K562 (cell line): Measurements from ENCODE around the gene TSPAN15. TPM values are rescaled to one million over a fixed set of nuclear protein-coding genes. Genes with fewer than 3 reads are reported as not detected.

Experiments used
- ATAC-seq: fragments of 200-7000 bp; cut with Tn5 transposase; 3 replicates; pipeline ENCODE4 v1.9.1; 2020; ENCODE audit warnings: moderate library complexity
- BruUV-seq: library from RNA; stranded (reverse); fragments of 400-500 nt; replicated peaks from 2 replicates; lab custom pipeline; 2021; lab: Mats Ljungman, UMichigan
- CTCF ChIA-PET: fragments of 300-600 bp; formaldehyde crosslinking; extraction: SDS; loops from one replicate; lab custom pipeline; 2021; ENCODE audit warnings: low intra/inter-chr PET ratio; lab: Yijun Ruan, JAX
- POLR2A ChIA-PET: fragments of 300-600, 350-650 bp; sonication (Branson Sonifier 250); formaldehyde crosslinking; extraction: SDS; loops from one replicate; lab custom pipeline; 2021; ENCODE audit warnings: antibody characterized with exemption, inconsistent platforms; lab: Yijun Ruan, JAX
- DNase-seq, 4 experiments: peaks; one replicate each; pipeline versions ENCODE4 v3.0.0 to v3.0.0-alpha.2; 2011 to 2018; ENCODE audit warnings: low spot score in 3 of 4, mixed read lengths in 3 of 4; ENCODE audit errors: extremely low read depth in 1 of 4
- FAIRE-seq: peaks from 2 replicates; lab custom pipeline; 2011; peaks lifted over from hg19 to GRCh38; lab: Jason Lieb, UNC
- H2AFZ ChIP-seq: 2 replicates; pipeline ENCODE4 v1.6.0; 2011; ENCODE audit warnings: low read depth, low read length, control low read depth, inconsistent platforms
- H3K27ac ChIP-seq: fragments of 200-600 bp; 3 replicates; pipeline ENCODE4 v1.8.0; 2011; ENCODE audit warnings: low read depth, mild to moderate bottlenecking, control low read depth, inconsistent platforms, low read length, moderate library complexity, mixed read lengths; ENCODE audit errors: extremely low read depth
- H3K27me3 ChIP-seq, 2 experiments: fragments of 300-600 bp in 1 of 2; 2 replicates in 1 of 2; 3 replicates in 1 of 2; pipeline versions ENCODE4 v1.6.0 to v1.8.0; 2011; ENCODE audit warnings: inconsistent platforms in 2 of 2, low read length in 2 of 2, mild to moderate bottlenecking in 1 of 2, mixed read lengths in 1 of 2, moderate library complexity in 1 of 2; ENCODE audit not compliant: control insufficient read depth in 2 of 2, insufficient read depth in 2 of 2
- H3K36me3 ChIP-seq: fragments of 300-600 bp; 3 replicates; pipeline ENCODE4 v1.8.0; 2011; ENCODE audit warnings: mild to moderate bottlenecking, low read length, inconsistent platforms; ENCODE audit not compliant: control insufficient read depth, insufficient read depth
- H3K4me1 ChIP-seq, 2 experiments: fragments of 200-600 bp in 1 of 2; replicated peaks in 1 of 2; 2 replicates in 1 of 2; 3 replicates in 1 of 2; pipeline versions ENCODE4 v1.5.1 to v1.8.0; 2011; ENCODE audit warnings: inconsistent platforms in 2 of 2, low read length in 2 of 2, mild to moderate bottlenecking in 1 of 2, mixed read lengths in 1 of 2, moderate library complexity in 1 of 2; ENCODE audit not compliant: control insufficient read depth in 2 of 2, insufficient read depth in 2 of 2
- H3K4me2 ChIP-seq: 2 replicates; pipeline ENCODE4 v1.6.1; 2011; ENCODE audit warnings: low read length, control low read depth, inconsistent platforms, mixed read lengths; ENCODE audit not compliant: insufficient read depth
- H3K4me3 ChIP-seq: fragments of 200-600 bp; sonication (generic), shearing (Covaris generic); 2 replicates; pipeline ENCODE4 v1.5.1; 2016; ENCODE audit warnings: control low read depth, inconsistent platforms
- H3K79me2 ChIP-seq: fragments of 200-600 bp; 3 replicates; pipeline ENCODE4 v1.8.0; 2011; ENCODE audit warnings: low read length, inconsistent platforms; ENCODE audit not compliant: control insufficient read depth, insufficient read depth
- H3K9ac ChIP-seq, 2 experiments: 2 replicates each; pipeline versions ENCODE4 v1.6.0 to v1.6.1; 2011; ENCODE audit warnings: low read depth in 2 of 2, low read length in 2 of 2, control low read depth in 1 of 2, inconsistent platforms in 1 of 2, mild to moderate bottlenecking in 1 of 2, mixed read lengths in 1 of 2; ENCODE audit not compliant: insufficient read depth in 1 of 2
- H3K9me1 ChIP-seq: one replicate; pipeline ENCODE4 v1.6.0; 2011; ENCODE audit warnings: inconsistent platforms, mild to moderate bottlenecking, low read length, moderate library complexity; ENCODE audit not compliant: control insufficient read depth, insufficient read depth
- H3K9me3 ChIP-seq: replicated peaks from 2 replicates; pipeline ENCODE4 v1.5.1; 2011; ENCODE audit warnings: low read depth, low read length, inconsistent platforms; ENCODE audit not compliant: control insufficient read depth, insufficient read depth
- H4K20me1 ChIP-seq: replicated peaks from 2 replicates; pipeline ENCODE4 v1.6.1; 2011; ENCODE audit warnings: low read length, inconsistent platforms, mixed read lengths; ENCODE audit not compliant: control insufficient read depth, insufficient read depth
- HDAC8 ChIP-seq: fragments of 450-650 bp; IDR thresholded peaks from 2 replicates; pipeline ENCODE4 v1.6.1; 2016; ENCODE audit warnings: mild to moderate bottlenecking, missing genetic modification characterization, moderate library complexity, missing compliant biosample characterization
- MCM3 ChIP-seq: fragments of 450-650 bp; IDR thresholded peaks from 2 replicates; pipeline ENCODE4 v1.6.1; 2016
- MEF2A ChIP-seq: IDR thresholded peaks from 2 replicates; pipeline ENCODE4 v1.6.1; 2011; ENCODE audit warnings: low read depth, mild to moderate bottlenecking, low read length, moderate library complexity; ENCODE audit not compliant: control insufficient read depth
- SPI1 ChIP-seq: IDR thresholded peaks from 2 replicates; pipeline ENCODE4 v1.6.1; 2011; ENCODE audit warnings: low read depth, low read length, control low read depth, borderline replicate concordance
- ZNF133 ChIP-seq: fragments of 250-450 bp; sonication (Bioruptor Pico); IDR thresholded peaks from 2 replicates; pipeline ENCODE4 v1.4.0; 2020; ENCODE audit warnings: mild to moderate bottlenecking
- ZNF668 ChIP-seq: fragments of 250-450 bp; sonication (Bioruptor Pico); IDR thresholded peaks from 2 replicates; pipeline ENCODE4 v1.8.0; 2022; ENCODE audit warnings: mild to moderate bottlenecking, inconsistent platforms
- ZNF830 ChIP-seq: fragments of 250-450 bp; sonication (Bioruptor Pico); IDR thresholded peaks from 2 replicates; pipeline ENCODE4 v1.5.0; 2021; ENCODE audit warnings: mild to moderate bottlenecking
- WGBS: fragments of 100-300 bp; shearing (Covaris generic); methylation state at CpG from one replicate; pipeline ENCODE4 v1.1.6; 2016; ENCODE audit warnings: low coverage, mixed read lengths; ENCODE audit not compliant: insufficient coverage; ENCODE audit errors: missing lambda C conversion rate; 5-methylcytosine and 5-hydroxymethylcytosine counted together
- in situ Hi-C: fragments of 300-500 bp; cut with MboI; formaldehyde crosslinking; loops from 4 replicates; pipeline ENCODE4 v1.15.0; 2018; ENCODE audit warnings: inconsistent platforms, mixed read lengths
- intact Hi-C: fragments of 100-400 bp; cut with micrococcal nuclease; formaldehyde crosslinking; loops from 2 replicates; pipeline ENCODE4 v1.14.2; 2022
- polyA plus RNA-seq, 8 experiments: library from polyadenylated mRNA; depleted of rRNA in 4 of 8; stranded (reverse) in 5 of 8; unstranded in 3 of 8; fragments of >200 nt; fragmentation: Nextera tagmentation in 2 of 8; fragmentation: Illumina TruSeq in 1 of 8; extraction: Ambion mirVana in 2 of 8; extraction: Trizol in 1 of 8; gene quantifications; 2 replicates each; pipeline versions ENCODE4 v1.2.1 to v1.2.3, GENCODE V29; 2011 to 2014; ENCODE audit warnings: inconsistent platforms in 1 of 8, missing spikeins in 1 of 8
- total RNA-seq, 7 experiments: library from RNA; depleted of rRNA in 6 of 7; stranded (reverse); fragments of >200 nt in 6 of 7; fragmentation: Illumina TruSeq in 2 of 7; extraction: Trizol in 2 of 7; gene quantifications; 2 replicates each; pipeline versions ENCODE4 v1.2.1 to v1.2.3, GENCODE V29; 2011 to 2021; ENCODE audit warnings: low replicate concordance in 1 of 7
- TF ChIP-seq, protein P1 (sequence below): fragments of 450-650 bp; formaldehyde crosslinking; IDR thresholded peaks from 2 replicates; pipeline ENCODE4 v1.4.0; 2022; ENCODE audit warnings: missing genetic modification characterization
- TF ChIP-seq, protein P2 (sequence below): fragments of 250-450 bp; sonication (Bioruptor Pico); IDR thresholded peaks from 2 replicates; pipeline ENCODE4 v1.5.0; 2021
- TF ChIP-seq, protein P3 (sequence below): sonication (generic); formaldehyde crosslinking; IDR thresholded peaks from 2 replicates; pipeline ENCODE4 v1.8.0; 2023; ENCODE audit warnings: mild to moderate bottlenecking, missing genetic modification reagents

Gene TSPAN15
- total and polyA plus RNA-seq, 9 of the 15 experiments (the other 6 are each of a cell fraction or from before 2014, with no cell fraction given), result 0.33 to 1.0 (median 0.45) TPM; not detected in 2

DNA sequence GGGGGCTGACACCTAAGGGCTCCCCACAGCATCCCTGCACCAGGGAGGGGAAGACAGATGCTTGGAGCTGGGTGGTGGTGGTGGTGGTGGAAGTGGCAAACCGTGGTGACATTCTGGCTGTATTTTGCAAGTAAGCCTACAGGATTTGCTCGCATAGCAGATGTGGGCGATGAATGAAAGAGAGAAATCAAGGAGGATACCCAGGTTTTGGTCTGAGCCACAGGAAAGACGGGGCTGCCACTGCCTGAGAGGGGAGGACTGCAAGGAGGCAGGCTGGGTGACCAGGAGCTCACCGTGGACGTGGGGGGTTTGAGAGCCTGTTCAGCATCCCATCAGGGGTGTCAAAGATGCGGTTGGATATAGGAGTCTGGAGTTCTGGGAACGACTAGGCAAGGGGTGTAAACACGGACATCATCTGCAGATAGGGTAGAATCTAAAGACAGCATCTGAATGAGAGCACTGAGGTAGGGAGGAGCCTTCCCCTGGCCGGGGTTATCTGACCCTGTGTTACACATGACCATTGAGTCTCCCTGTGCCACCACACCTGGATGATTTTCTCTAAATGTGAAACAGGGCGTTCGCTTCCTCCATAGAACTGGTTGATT is 49.7 kb downstream of the TSPAN15 start:
- WGBS, result 0% methylated on average over 12 of the region's 12 CpGs
- no peak overlapping the region for H3K4me3 ChIP-seq
- H3K9me3 ChIP-seq, result no peaks in the 10 kb centered on the region
- H3K27ac ChIP-seq, result no peak overlapping the region
- H3K9ac ChIP-seq, result no peak overlapping the region
- H4K20me1 ChIP-seq, result peaks cover 9% of the 10 kb centered on the region
- peaks cover 41 to 85% of the 10 kb centered on the region in 2 experiments for H3K27me3 ChIP-seq
- H3K79me2 ChIP-seq, result no peaks in the 10 kb centered on the region
- H3K9me1 ChIP-seq, result no peaks in the 10 kb centered on the region
- ATAC-seq (no peak), DNase-seq (no peak), FAIRE-seq (no peak)
- H3K36me3 ChIP-seq, result no peaks in the 10 kb centered on the region
- H2AFZ ChIP-seq, result no peak overlapping the region
- intact Hi-C loops (no loop called here), in situ Hi-C loops (loop anchor here (5.0 kb wide), 1 partner anchor 69 kb away; no protein-coding TSS in a partner anchor)
- ChIA-PET CTCF (no interaction called here), POLR2A (interaction anchor here (0.8 kb wide), 1 partner anchor 206 kb away, joined by 3 read pairs; no protein-coding TSS in a partner anchor)
- no TSS peak for BruUV-seq
- no peak overlapping the region for H3K4me2 ChIP-seq
- TF ChIP-seq ZNF133 (CRISPR knock-in tag) (no peak), MEF2A (no peak), MCM3 (no peak), ZNF668 (CRISPR knock-in tag) (no peak), SPI1 (no peak), ZNF830 (CRISPR knock-in tag) (no peak), HDAC8 (tag) (no peak)
- TF ChIP-seq, protein P1, sequence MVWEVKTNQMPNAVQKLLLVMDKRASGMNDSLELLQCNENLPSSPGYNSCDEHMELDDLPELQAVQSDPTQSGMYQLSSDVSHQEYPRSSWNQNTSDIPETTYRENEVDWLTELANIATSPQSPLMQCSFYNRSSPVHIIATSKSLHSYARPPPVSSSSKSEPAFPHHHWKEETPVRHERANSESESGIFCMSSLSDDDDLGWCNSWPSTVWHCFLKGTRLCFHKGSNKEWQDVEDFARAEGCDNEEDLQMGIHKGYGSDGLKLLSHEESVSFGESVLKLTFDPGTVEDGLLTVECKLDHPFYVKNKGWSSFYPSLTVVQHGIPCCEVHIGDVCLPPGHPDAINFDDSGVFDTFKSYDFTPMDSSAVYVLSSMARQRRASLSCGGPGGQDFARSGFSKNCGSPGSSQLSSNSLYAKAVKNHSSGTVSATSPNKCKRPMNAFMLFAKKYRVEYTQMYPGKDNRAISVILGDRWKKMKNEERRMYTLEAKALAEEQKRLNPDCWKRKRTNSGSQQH (CRISPR knock-in tag), result no peak
- TF ChIP-seq, protein P2, sequence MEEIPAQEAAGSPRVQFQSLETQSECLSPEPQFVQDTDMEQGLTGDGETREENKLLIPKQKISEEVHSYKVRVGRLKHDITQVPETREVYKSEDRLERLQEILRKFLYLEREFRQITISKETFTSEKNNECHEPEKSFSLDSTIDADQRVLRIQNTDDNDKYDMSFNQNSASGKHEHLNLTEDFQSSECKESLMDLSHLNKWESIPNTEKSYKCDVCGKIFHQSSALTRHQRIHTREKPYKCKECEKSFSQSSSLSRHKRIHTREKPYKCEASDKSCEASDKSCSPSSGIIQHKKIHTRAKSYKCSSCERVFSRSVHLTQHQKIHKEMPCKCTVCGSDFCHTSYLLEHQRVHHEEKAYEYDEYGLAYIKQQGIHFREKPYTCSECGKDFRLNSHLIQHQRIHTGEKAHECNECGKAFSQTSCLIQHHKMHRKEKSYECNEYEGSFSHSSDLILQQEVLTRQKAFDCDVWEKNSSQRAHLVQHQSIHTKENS (CRISPR knock-in tag), result no peak
- TF ChIP-seq, protein P3, sequence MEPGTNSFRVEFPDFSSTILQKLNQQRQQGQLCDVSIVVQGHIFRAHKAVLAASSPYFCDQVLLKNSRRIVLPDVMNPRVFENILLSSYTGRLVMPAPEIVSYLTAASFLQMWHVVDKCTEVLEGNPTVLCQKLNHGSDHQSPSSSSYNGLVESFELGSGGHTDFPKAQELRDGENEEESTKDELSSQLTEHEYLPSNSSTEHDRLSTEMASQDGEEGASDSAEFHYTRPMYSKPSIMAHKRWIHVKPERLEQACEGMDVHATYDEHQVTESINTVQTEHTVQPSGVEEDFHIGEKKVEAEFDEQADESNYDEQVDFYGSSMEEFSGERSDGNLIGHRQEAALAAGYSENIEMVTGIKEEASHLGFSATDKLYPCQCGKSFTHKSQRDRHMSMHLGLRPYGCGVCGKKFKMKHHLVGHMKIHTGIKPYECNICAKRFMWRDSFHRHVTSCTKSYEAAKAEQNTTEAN, result no peak
- H3K4me1 ChIP-seq, result peaks cover 0 to 3% of the 10 kb centered on the region in 2 experiments; a peak in 1 of 5 replicates
